HepG2 (cell line): Measurements from ENCODE around the gene MBLAC2. TPM values are rescaled to one million over a fixed set of nuclear protein-coding genes. Genes with fewer than 3 reads are reported as not detected.

Source experiments
- CSRNP2 ChIP-seq: sonication (generic); formaldehyde crosslinking; conservative IDR thresholded peaks from 2 replicates; pipeline ENCODE4 v1.8.0; 2022; ENCODE audit warnings: low read depth, missing genetic modification reagents
- ELF1 ChIP-seq: sonication (generic); formaldehyde crosslinking; IDR thresholded peaks from 2 replicates; pipeline ENCODE4 v1.4.0; 2020; ENCODE audit warnings: missing genetic modification reagents
- ETV5 ChIP-seq: IDR thresholded peaks from 2 replicates; pipeline ENCODE4 v1.6.1; 2018; ENCODE audit warnings: missing biosample characterization, missing genetic modification reagents, inconsistent platforms, borderline replicate concordance
- FOXA1 ChIP-seq, 2 experiments: fragments of 450-650 bp in 1 of 2; sonication (generic) in 1 of 2; formaldehyde crosslinking in 1 of 2; IDR thresholded peaks; 2 replicates each; pipeline versions ENCODE4 v1.4.0 to v1.6.1; 2016 to 2020; ENCODE audit warnings: missing genetic modification reagents in 1 of 2
- MLX ChIP-seq: IDR thresholded peaks from 2 replicates; pipeline ENCODE4 v1.6.1; 2016
- POGK ChIP-seq: sonication (generic); formaldehyde crosslinking; conservative IDR thresholded peaks from 2 replicates; pipeline ENCODE4 v1.8.0; 2022; ENCODE audit warnings: mild to moderate bottlenecking, moderate library complexity, missing genetic modification reagents
- SMARCC2 ChIP-seq: fragments of 450-650 bp; IDR thresholded peaks from 2 replicates; pipeline ENCODE4 v1.6.1; 2017; ENCODE audit warnings: antibody characterized with exemption, mild to moderate bottlenecking
- SNAI1 ChIP-seq: sonication (generic); formaldehyde crosslinking; IDR thresholded peaks from 2 replicates; pipeline ENCODE4 v1.5.0; 2020; ENCODE audit warnings: mild to moderate bottlenecking, missing genetic modification reagents, borderline replicate concordance
- ZBTB25 ChIP-seq: IDR thresholded peaks from 2 replicates; pipeline ENCODE4 v1.6.1; 2018; ENCODE audit warnings: missing genetic modification reagents
- ZIK1 ChIP-seq: sonication (generic); formaldehyde crosslinking; IDR thresholded peaks from 2 replicates; pipeline ENCODE4 v1.5.0; 2020; ENCODE audit warnings: mild to moderate bottlenecking, low read depth, missing genetic modification reagents, borderline replicate concordance
- ZNF3 ChIP-seq: IDR thresholded peaks from 2 replicates; pipeline ENCODE4 v1.7.0; 2017; ENCODE audit warnings: inconsistent platforms
- ZNF503 ChIP-seq: sonication (generic); formaldehyde crosslinking; IDR thresholded peaks from 2 replicates; pipeline ENCODE4 v1.4.0; 2020; ENCODE audit warnings: missing genetic modification reagents
- ZNF570 ChIP-seq: sonication (generic); formaldehyde crosslinking; IDR thresholded peaks from 2 replicates; pipeline ENCODE4 v1.4.0; 2020; ENCODE audit warnings: mild to moderate bottlenecking, missing genetic modification reagents, borderline replicate concordance
- ZNF709 ChIP-seq: sonication (generic); formaldehyde crosslinking; IDR thresholded peaks from 2 replicates; pipeline ENCODE4 v1.5.0; 2020; ENCODE audit warnings: mild to moderate bottlenecking, missing genetic modification reagents
- ZXDC ChIP-seq: sonication (generic); formaldehyde crosslinking; IDR thresholded peaks from 2 replicates; pipeline ENCODE4 v1.5.0; 2020; ENCODE audit warnings: mild to moderate bottlenecking, missing genetic modification reagents
- ZZZ3 ChIP-seq: sonication (generic); formaldehyde crosslinking; IDR thresholded peaks from 2 replicates; pipeline ENCODE4 v1.4.0; 2020; ENCODE audit warnings: missing genetic modification reagents, mild to moderate bottlenecking, borderline replicate concordance
- polyA plus RNA-seq, 8 experiments: library from polyadenylated mRNA; depleted of rRNA in 3 of 8; stranded (reverse) in 7 of 8; unstranded in 1 of 8; fragments of >200 nt; fragmentation: Illumina TruSeq in 4 of 8; extraction: Trizol in 4 of 8; gene quantifications; 2 replicates each; pipeline versions ENCODE4 v1.2.1 to v1.2.3, GENCODE V29; 2011 to 2016; ENCODE audit warnings: low read depth in 4 of 8, missing spikeins in 1 of 8, mixed read lengths in 1 of 8; ENCODE audit not compliant: insufficient read depth in 1 of 8
- total RNA-seq, 5 experiments: library from RNA; depleted of rRNA; stranded (reverse); fragments of >200 nt; fragmentation: Illumina TruSeq; extraction: Trizol; gene quantifications; 2 replicates each; pipeline ENCODE4 v1.2.3, GENCODE V29; 2016; ENCODE audit warnings: low read depth in 1 of 5

The MBLAC2 gene
- total and polyA plus RNA-seq, 2 of the 13 experiments (the other 11 are each of a cell fraction or from before 2014, with no cell fraction given): 2.9 to 4.1 TPM

GRCh38 chr5:90473396-90474234 lies 956 bp downstream of the MBLAC2 start (continued):
- TF ChIP-seq ELF1 (CRISPR knock-in tag) (no peak), ZNF503 (CRISPR knock-in tag) (0 out of 2 replicates have a peak, but pooled peaks have one; percentile 15), SNAI1 (CRISPR knock-in tag) (no peak), ETV5 (CRISPR knock-in tag) (no peak), ZNF570 (CRISPR knock-in tag) (no peak), ZXDC (0 out of 2 replicates have a peak, but pooled peaks have one; percentile 19), POGK (CRISPR knock-in tag) (no peak), CSRNP2 (CRISPR knock-in tag) (no peak), ZNF3 (CRISPR knock-in tag) (no peak), MLX (CRISPR knock-in tag) (no peak), FOXA1 (IDR thresholded peaks at IDR 0.05) (no peak), FOXA1 (CRISPR knock-in tag; IDR thresholded peaks at IDR 0.05) (no peak), ZIK1 (CRISPR knock-in tag) (no peak), ZNF709 (peak; percentile 67; the same call in 1 of the 2 replicates), ZBTB25 (no peak; the same call in 1 of the 2 replicates), SMARCC2 (no peak), ZZZ3 (CRISPR knock-in tag) (no peak)
